Measurements from ENCODE around the gene MALSU1.

Gene MALSU1

DNA sequence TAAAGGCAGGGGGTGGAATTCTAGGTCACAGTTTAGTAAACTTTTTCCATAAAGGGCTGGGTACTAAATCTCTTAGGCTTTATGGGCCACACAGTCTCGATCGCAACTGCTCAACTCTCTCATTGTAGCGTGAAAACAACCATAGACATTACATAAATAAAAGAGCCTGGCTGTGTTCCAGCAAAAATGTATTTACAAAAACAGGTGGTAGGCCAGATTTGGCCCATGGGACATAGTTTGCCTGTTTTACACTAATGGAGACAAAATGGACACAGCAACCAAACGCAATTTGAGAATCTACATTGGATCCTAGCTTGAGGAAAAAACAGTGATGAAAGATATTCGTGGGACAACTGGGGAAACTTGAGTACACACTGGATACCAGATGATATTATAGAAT, 23.2 kb upstream of the MALSU1 start:
- H3K4me3 ChIP-seq (replicated peaks in 1 of 2; ENCODE audit: low read depth in 2 of 2, low read length in 2 of 2), result no peak overlapping the region
- no peak for DNase-seq (ENCODE audit: low read depth in 2 of 2)
- TF ChIP-seq, protein P1, sequence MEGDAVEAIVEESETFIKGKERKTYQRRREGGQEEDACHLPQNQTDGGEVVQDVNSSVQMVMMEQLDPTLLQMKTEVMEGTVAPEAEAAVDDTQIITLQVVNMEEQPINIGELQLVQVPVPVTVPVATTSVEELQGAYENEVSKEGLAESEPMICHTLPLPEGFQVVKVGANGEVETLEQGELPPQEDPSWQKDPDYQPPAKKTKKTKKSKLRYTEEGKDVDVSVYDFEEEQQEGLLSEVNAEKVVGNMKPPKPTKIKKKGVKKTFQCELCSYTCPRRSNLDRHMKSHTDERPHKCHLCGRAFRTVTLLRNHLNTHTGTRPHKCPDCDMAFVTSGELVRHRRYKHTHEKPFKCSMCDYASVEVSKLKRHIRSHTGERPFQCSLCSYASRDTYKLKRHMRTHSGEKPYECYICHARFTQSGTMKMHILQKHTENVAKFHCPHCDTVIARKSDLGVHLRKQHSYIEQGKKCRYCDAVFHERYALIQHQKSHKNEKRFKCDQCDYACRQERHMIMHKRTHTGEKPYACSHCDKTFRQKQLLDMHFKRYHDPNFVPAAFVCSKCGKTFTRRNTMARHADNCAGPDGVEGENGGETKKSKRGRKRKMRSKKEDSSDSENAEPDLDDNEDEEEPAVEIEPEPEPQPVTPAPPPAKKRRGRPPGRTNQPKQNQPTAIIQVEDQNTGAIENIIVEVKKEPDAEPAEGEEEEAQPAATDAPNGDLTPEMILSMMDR (IDR thresholded peaks at IDR 0.05; ENCODE audit: low read depth, low read length), result no peak

DNA sequence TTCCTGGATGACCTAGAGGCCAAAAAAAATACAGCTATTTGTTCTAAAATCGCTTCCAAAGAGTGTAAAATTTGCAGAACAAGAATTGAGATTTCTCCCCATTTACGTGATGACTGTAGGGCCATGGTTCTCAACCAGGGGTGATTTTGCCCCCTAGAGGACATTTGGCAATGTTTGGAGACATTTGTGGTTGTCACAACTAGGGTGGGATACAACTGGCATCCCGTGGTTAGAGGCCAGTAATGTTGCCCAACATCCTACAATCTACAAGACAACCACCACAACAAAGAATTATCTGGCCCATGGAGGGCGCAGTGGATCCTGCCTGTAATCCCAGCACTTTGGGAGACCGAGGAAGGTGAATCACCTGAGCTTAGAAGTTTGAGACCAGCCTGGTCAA, 22.8 kb upstream of the MALSU1 start:
- no peak overlapping the region for H3K4me3 ChIP-seq (replicated peaks in 1 of 2; ENCODE audit: low read depth in 2 of 2, low read length in 2 of 2)
- DNase-seq (ENCODE audit: low read depth in 2 of 2), result peak in 1 of 2 donors; percentile 14
- TF ChIP-seq, protein P1 (IDR thresholded peaks at IDR 0.05; ENCODE audit: low read depth, low read length), result no peak

DNA sequence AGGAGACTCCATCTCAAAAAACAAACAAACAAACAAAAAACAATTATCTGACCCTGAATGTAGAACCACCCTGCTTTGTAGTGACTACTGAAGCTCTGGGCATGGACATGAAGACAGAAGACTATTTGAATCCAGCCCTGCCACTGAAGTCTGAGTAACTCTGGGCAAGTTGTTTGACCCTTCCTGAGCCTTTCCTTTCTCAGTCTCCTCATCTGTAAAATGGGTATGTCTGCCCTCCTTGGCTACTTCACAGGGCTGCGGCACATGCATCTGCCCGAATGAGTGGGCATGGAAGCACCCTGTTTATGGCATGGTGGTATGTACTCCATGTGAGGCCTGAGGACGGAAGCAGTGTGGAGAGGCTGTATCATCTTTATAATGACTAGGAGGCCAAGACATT, 22.2 kb upstream of the MALSU1 start:
- no peak for DNase-seq (ENCODE audit: low read depth in 2 of 2)
- TF ChIP-seq, protein P1 (IDR thresholded peaks at IDR 0.05; ENCODE audit: low read depth, low read length), result no peak
- H3K4me3 ChIP-seq (replicated peaks in 1 of 2; ENCODE audit: low read depth in 2 of 2, low read length in 2 of 2), result no peak overlapping the region

DNA sequence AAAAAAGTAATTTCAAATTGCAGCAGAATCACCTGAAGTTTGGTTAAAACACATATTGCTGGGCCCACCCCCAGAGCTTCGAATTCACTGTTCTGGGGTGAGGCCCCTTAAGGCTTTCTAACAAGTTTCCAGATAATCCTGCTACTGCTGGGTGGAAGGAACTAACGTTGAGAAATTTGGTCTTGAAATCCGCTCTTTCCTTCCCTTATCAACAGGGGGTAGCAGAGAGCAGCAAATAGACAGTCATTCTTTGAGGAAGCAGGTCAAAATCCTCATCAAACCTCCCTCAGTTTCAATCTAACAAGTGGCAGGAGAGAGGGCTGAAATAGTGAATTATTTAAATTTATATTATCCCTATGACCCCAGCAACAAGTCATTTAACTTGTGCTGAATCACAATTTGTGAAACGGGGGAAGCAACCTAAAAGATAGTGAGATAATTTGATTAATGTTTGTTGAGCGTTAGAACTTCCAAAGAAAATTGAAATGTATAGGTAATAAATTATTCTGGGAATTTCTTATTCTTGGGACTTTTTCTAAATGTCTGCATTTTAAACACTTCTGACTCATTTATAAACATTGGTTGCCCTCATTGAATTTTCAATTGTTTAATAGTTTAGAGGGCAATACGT, 21.7 kb upstream of the MALSU1 start:
- no peak overlapping the region for H3K4me3 ChIP-seq (replicated peaks in 1 of 2; ENCODE audit: low read depth in 2 of 2, low read length in 2 of 2)
- peak; percentile 83 to 84 for DNase-seq (ENCODE audit: low read depth in 2 of 2)
- TF ChIP-seq, protein P1 (IDR thresholded peaks at IDR 0.05; ENCODE audit: low read depth, low read length), result peak; percentile 86

DNA sequence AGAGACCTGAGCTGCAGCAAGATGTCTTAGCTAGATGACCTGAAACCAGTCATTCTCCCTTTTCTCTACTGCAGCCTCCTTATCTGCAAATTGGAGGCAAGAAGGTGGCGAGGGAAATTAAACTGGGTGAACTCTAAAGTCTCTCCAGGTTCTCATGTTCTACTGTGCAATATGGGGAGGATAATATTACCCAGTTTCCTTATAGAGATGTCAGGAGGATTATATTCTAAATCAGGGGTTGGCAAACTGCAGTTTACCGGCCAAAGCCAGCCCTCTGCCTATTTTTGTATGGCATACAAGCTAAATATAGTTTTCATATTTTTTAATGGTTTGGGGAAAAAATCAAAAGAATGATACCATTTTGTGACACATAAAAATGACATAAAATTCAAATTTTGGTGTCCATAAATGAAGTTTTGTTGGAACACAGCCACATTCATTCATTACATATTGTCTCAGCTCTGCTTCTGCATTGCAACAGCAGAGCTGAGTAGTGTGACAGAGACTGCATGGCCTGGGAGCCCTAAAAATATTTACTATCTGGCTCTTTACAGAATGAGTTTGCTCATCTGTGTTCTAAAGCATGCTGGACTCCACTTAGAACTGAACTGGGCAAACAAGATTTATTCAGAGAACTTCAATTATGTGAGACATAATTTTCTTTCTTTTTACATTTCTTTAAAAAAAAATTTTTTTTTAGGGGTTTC, 19.2 kb upstream of the MALSU1 start:
- DNase-seq (ENCODE audit: low read depth in 2 of 2), result no peak
- TF ChIP-seq, protein P1 (IDR thresholded peaks at IDR 0.05; ENCODE audit: low read depth, low read length), result no peak
- no peak overlapping the region for H3K4me3 ChIP-seq (replicated peaks in 1 of 2; ENCODE audit: low read depth in 2 of 2, low read length in 2 of 2)

DNA sequence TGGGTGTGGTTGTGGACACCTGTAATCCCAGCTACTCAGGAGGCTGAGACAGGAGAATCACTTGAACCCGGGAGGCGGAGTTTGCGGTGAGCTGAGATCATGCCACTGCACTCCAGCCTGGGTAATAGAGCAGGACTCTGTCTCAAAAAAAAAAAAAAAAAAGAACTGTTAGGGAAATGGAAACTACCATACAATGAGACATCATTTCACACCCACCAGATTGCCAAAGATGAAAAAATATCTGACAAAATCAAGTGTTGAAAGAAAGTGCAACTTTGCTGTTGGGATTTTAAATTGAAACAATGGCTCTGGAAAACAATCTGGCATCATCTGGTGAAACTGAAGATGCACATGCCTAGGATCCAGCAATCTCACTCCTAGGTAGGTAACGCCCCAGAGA, 16.1 kb upstream of the MALSU1 start:
- TF ChIP-seq, protein P1 (IDR thresholded peaks at IDR 0.05; ENCODE audit: low read depth, low read length), result no peak
- no peak for DNase-seq (ENCODE audit: low read depth in 2 of 2)
- no peak overlapping the region for H3K4me3 ChIP-seq (replicated peaks in 1 of 2; ENCODE audit: low read depth in 2 of 2, low read length in 2 of 2)
